Activated CD4-positive, alpha-beta T cell treated with anti-CD3 and anti-CD28 coated beads, Interleukin-2, Interleukin-6, amounts not matched to agents 100 ng/mL and 50 ng/mL, durations not matched to agents 16 hours and 8 hours (primary cell): ENCODE results near the gene DNASE1L3.

Source experiments
- DNase-seq: peaks from one replicate; pipeline ENCODE4 v3.0.0-alpha.2; 2020

Gene DNASE1L3

DNA sequence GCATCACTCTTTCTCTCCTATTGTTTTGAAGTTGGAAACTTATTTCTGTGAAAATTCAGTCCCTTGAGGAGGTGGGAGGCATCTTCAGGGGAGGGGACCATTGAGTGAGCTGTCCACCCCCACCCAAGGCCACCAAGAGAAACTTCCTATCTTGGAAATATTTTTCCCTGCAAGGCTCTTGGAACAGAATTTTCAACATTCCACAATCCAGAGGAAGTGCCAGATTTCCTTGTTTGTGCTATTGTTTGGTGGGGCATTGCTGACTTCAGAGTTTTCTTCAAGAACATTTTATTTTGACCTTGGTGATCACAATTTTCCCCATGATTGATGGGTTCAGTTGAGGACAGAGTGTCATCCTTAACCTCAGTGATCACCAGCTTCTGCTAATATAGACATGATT is 12.0 kb downstream of the DNASE1L3 start:
- no peak for DNase-seq

DNA sequence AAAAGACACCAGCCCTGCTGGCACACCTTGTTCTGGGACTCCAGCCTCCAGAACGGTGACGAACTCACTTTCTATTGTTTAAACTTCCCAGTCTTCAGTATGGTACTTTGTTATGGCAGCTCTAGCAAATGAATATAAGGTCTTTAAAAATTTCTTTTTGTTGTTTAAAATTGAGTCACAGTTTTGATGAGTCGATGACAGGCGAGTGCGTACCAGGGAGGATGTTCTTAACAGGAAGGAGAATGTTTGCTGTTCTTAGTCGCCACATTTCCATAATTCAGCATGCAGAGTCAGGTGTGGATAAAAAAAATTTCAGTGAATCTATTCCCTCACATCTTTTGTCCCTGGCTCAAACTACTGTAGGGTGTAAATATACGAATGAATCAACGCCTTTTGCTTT is 12.4 kb downstream of the DNASE1L3 start:
- DNase-seq, result no peak

DNA sequence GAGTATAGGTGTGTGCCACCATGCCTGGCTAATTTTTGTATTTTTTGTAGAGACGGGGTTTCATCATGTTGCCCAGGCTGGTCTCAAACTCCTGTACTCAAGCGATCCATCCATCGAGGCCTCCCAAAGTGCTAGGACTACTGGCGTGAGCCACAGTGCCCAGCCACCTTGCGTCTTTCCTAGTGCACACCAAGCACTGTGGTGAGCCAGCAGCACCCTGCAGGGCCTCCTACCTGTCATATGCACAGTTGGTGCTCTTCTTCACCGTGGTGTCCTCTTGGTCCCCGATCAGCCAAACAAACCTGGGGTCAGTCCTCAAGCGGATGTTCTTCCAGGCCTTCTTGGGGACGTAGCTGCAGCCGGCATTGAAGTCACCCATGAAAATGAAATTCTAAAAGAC is 13.2 kb downstream of the DNASE1L3 start:
- no peak for DNase-seq

DNA sequence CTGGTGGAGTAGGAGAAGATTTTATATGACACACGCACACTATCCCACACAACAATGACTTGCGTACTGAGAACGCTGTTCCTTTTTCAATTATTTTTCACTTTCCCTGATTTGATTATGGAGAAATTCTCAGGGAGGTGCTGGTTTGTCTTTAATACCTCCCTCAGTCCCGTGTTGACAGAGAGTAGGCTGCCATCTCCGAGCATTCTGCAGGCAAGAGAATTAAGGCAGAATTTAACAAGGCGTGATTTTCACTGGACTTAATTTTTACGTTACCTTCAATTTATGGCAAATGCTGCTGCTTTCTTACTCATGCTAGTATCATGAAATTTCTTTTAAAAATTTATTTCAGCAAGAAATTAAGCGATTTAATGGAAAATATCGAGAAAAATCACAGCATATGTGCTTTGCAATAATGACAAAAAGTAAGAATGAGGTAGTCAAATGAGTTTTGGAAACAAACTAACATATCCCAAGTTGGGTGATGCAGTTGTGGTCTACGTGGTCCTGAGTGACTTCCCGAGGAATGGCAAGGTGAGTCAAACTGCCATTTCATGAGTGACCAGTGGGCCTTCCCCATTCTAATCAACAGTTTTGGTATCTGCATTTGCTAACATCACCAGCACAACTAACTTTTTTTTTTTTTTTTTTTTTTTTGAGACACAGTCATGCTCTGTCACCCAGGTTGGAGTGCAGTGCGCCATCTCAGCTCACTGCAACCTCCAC is 16.9 kb downstream of the DNASE1L3 start:
- no peak for DNase-seq

DNA sequence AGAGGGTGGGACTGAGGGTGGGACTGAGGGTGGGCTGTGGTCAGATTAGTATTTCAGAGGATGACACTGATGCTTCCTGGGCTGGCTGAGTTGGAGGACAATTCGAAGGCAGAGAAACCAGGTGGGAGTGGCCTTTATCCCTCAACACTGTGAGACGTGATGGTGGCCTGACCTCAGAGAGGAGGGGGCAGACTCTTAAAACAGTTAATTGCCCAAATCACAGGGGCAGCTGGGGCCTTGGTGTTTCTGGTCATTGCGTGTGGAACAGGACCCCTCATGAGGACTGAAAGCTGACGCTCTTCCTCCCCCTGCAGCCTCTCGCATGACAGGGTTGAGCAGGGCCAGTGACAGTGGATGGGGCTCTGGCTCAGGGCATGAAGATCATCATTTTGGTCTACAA is 18.7 kb downstream of the DNASE1L3 start:
- no peak for DNase-seq

DNA sequence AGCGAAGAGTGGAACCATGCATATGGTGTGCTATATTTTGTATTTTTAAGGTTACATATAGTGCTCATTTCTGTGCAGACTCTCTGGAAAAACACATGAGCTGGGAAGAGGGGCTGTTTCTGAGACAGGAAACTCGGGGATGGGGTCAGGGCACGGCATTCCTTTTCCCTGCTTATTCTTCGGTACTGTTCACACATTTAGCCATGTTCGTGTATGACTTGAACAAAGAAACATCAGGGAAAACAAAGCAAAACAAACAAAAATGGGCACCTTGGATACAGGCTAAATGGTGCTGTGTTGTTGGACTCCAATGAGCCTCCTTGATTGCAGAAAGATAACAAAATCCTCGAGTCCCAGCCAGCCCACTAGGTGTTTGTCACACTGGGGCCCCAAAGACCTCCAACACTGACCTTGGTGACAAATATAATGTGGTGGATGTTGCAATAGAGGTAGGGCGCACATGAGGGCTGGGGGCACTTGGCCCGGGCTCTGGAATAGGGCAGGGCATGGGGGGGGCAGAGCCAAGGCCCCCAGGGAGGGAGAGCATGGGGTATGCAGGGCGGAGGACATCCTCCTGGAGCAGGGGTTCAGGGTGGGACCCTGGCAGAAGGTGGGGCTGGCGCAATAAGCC is 19.3 kb downstream of the DNASE1L3 start:
- no peak for DNase-seq

DNA sequence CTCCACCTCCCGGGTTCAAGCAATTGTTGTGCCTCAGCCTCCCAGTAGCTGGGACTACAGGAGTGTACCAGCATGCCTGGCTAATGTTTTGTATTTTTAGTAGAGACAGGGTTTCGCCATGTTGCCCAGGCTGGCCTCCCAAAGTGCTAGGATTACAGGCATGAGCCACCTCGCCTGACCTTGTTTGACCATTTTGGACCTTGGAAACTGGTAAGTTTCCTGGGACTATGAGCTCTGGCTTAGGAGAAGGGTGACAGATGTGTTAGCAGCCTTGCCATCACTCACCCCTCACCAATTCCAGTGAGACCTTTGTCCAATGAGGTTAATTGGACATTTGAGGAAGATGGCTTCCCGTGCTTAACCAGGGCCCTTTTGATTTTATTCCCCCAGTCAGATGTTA is 19.9 kb downstream of the DNASE1L3 start:
- no peak for DNase-seq

DNA sequence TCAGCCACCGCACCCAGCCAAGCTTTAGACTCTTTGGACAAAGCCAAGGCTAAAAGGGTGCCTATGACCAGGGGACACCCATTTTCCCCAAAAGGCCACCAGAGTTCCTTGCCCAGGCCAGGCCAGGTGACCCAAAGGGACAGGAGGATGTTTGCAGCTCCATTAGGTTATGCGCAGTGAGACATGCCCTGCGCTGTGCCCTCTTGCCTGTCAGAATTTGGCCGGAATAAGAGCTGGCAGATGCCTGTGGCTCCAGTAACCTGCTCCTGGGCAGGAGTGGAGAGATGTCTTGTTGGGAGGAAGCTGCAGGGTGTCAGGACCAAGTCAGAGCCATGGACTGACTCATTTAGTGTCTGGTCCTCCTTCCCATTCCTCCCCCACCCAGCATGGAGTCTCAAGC is 20.5 kb downstream of the DNASE1L3 start:
- DNase-seq, result no peak

DNA sequence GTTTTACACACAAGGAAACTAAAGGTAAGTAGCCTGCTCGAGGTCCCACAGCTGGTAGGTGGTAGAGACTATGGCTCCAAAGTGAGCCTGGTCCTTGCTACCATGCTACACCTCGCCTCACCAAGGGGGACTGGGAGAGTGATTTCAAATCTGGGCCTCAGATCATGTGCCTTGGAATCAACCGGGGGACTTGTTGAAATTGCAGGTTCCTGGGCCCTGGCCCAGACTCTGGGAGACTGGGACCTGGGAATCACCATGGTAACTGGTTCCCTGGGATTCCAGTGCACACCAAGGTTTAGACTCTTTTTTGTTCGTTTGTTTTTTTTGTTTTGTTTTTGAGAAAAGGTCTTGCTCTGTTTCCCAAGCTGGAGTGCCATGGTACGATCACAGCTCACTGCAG is 21.1 kb downstream of the DNASE1L3 start:
- DNase-seq, result no peak

DNA sequence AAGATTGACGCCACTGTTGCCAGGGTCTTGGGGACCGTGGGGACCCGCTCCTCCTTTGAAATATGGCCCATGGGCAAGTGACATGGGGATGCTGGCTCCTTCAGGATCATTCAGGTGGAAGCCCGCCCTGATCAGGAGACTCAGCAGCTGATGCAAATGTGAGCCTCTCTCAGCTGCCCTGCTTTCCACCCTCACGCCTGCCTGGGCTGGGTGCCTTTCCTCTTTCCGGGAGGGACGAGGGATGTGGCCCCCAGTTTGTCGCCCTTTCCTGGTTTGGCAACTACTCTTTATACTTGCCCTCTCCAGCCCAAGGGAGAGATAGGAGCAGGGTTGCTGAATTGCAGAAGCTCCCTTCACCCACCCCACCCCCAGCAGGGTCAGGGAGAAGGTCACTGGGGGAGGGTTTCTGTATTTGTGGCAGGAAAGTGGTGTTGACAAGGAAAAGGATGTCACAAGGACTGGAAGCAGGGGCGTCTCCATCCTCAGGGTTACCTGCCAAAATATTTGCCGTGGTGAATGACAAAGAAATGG is 21.8 kb downstream of the DNASE1L3 start:
- DNase-seq, result no peak

DNA sequence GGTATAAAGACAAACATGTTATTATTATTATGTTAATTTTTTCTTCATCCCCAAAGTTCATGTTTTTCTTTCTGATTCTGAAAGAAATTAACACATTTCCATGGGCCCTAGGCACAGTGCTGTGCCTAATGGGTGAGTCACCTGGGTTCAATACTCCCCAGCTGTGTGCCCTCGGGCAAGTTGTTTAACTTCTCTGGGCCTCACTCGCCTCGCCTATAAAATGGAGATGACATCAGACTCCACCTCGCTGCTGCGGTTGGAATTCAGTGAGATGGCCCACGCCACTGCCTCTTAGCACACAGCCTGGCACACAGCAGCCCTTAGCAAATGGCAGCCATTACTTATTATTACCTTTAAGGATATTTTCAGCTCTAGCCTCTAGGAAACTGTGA is 22.6 kb downstream of the DNASE1L3 start:
- DNase-seq, result no peak

DNA sequence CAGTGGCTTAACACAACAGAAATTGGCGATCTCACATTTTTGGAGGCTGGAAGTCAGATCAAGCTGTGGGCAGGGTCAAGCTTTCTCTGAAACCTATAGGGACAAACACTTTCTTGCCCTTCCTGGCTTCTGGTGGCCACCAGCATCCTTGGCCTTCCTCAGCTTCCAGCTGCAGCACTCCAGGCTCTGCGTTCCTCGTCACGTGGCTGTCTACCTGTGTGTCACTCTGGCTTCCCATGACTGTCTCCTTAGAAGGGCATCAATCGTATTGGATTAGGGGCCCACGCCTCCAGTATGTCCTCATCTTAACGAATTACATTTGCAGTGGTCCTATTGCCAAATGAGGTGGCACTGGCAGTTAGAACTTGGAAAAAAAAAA is 25.8 kb downstream of the DNASE1L3 start:
- DNase-seq, result no peak

DNA sequence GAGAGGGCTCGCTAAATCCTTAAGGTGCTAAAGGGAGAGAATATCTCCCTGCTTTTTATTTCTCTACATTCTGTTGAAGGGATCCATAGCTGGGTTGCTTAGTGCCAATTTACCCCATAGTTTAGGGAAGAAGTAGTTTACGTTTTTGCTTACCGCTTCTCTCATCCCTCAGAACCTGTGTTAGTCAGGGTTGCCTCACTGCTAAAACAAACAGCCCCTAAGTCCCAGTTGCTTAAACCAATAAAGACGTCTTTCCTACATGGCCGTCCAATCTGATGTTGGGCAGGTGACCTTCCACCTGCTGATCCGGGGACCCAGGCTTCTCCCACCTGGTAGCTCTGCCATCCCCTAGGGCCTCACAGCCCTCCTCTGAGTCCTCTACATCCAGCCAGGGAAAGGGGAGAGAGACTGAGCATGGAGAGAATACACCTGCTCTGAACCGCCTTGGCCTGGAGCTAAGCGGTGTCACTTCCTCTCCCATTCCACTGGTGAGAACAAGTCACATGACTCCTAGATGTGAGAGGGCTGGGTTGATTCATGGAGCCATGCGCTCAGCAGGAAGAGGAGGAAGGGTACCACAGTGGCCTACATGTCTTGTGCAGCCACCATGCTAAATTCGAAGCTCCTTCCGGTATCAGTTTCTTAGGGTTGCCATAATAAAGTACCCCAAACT is 26.3 kb downstream of the DNASE1L3 start:
- no peak for DNase-seq

DNA sequence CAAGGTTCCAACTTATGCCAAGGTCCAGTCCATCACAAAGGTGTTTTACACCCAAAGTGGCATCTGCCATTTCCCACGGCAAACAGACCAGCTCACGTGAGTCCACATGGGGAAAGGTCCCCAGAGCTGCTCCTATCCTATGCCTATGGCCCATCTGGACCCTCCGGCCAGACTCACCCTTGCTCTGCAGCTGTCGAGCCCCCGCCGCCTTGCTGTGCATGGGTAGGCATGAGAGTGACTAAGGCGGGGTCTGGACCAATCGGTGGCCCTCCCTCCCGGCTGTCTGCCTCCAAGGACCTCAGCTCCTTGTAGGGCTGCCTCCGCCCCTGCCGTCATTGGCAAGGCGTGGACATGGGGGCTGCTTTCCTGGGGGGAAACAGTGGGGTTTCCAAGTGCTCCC is 26.9 kb downstream of the DNASE1L3 start:
- no peak for DNase-seq

DNA sequence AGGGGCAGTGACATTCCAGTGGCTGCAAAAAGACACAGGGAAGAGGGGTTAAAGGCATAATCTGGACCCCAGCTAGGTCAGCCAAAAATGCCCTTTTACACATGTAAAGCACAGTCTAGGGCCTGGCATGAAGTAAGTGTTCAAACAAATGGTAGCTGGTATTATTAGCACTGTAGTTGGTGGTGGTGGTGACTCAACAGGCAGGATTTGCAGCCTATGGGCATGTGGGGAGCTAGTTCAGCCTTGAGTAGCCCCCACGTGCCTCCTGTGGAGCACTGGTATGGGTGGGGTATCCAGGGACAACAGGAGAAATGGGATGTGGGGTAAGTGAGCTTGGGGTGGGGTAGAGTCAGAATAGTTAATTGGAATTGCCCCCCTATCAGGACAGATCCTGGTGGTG is 27.6 kb downstream of the DNASE1L3 start:
- no peak for DNase-seq

DNA sequence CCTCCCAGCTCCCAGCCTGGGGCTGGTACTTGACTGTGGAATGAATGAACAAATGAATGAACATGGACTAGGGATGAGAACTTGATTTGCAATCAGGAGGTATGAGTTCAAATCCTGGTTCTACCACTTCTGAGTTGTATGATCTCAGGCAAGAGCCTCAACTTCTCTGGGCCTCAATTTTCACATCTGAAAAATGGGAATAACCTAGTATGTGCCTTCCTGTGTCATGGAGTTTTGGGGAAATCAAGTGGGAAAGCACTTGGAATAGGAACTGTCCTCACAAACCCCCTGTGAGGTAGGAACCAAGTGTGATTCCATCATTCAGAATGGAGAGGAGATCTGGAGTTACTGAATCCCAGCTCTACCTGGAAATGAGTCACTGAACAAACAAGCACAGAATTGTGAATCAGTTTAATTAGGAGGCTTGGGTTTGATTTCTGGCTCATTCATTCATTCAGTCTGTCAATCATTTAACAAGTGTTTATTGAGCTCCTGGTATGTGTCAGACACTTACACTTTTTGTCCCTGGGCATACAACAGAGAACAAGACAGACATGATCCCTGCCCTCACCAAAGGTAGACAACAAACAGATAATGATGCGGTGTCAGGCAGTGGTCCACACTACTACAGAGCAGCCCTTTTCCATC is 29.7 kb downstream of the DNASE1L3 start:
- no peak for DNase-seq

DNA sequence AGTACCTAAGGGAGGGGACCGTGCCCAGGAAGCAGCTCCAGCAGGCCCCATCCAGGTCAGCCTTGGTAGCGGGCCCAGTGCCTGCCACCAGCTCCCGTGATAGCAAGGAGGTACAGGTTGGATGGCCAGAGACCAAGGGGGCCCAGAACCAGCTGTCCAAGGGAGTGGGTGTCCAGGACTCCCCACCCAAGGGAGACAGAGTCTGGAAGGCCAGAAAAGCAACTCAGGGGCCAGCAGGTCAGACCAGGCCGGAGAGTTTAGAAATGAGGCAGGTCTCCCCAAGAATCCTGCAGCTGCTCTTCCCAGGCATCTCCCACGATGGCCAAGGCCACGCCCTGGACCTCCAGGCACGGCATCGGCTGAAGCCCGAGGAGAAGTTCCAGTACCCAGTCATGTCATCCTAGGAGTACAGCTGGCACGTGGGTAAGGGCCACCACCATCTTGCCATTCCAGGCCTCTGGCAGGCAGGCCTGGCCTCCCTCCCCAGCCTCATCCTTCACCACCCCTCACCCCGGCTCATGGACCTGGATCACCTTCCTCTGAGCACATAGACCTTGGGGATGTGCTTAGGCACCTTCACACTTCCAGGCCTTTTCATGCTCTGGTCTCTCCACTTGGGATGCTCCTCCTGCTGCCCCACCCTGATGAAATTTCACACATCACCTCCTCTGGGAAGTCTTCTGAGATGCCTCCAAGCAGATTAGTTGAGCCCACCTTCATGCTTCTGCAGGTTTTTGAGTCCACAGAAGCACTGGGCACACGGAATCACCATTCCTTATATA is 30.5 kb downstream of the DNASE1L3 start:
- DNase-seq, result no peak

DNA sequence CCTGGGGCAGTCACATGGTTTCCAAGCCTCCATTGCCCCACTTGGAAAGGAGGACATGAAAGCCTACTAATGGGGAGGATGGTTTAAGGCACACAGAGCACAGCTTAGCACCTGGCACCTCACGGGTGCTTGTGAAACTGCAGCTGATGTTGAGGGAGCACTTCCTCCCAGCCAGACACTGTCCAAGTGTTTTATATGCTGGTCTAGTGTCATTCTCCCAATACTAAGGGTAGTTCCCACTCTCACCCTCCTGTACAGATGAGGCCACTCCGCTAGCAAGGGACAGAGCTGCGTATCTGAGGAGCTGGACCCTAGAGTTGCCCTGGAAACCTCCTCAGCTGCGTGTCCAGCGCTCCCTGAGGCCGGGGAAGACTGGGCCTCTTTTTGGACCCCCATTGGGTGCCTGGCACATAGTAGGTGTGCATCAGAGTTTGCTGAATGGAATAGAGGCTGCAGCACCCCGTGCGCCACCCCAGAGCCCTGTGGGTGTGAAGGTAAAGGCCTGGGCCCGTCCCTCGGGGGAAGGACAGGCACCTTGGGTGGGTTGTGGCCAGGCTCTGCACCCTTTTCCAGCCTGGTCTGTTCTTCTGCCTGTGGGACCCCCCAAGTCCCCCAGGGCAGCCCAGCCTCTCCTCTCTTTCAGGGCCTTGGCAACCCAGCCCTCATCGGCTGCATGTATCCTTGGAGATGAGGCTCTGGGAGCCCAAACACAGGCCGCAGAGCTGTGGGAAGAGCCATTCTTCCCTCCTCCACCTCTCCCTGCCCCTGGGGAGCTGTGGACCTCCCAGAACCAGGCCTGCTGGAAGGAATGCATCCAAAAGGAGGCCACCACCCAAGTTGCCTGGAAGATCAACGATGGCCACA is 31.3 kb downstream of the DNASE1L3 start:
- no peak for DNase-seq

DNA sequence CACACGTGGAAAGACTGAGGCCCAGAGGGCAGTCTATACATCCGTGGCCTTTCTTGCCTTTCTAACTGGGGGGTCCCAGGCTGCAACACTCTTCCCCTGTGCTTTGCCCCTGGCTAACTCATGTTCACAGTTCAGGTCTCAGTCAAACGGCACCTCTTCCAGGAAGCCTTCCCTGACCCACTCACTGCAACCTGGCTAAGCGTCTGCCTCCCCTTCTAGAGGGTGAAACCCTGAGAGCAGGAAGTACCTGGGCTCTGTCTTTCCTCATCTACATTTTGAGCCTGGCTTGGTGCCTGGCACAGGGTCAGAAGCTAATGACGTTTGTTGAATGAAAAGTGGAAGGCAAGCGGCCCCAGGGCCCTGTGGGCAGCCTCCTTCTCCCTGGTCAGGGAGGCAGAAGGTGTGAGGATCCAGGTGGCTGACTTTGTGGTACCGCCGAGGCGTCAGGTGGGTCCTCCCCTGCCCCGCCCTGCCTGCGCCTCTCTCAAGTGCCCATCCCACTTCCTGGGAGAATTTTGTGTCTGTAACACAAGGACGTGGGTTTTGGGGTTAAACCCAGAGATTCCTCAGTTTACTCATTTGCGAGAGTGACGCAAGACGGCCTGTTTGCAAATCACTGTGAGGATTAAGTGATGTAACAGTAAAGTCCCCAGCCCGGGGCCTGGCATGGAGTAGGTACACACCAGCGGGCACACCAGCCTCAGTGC is 32.1 kb downstream of the DNASE1L3 start:
- peak; percentile 56 for DNase-seq

DNA sequence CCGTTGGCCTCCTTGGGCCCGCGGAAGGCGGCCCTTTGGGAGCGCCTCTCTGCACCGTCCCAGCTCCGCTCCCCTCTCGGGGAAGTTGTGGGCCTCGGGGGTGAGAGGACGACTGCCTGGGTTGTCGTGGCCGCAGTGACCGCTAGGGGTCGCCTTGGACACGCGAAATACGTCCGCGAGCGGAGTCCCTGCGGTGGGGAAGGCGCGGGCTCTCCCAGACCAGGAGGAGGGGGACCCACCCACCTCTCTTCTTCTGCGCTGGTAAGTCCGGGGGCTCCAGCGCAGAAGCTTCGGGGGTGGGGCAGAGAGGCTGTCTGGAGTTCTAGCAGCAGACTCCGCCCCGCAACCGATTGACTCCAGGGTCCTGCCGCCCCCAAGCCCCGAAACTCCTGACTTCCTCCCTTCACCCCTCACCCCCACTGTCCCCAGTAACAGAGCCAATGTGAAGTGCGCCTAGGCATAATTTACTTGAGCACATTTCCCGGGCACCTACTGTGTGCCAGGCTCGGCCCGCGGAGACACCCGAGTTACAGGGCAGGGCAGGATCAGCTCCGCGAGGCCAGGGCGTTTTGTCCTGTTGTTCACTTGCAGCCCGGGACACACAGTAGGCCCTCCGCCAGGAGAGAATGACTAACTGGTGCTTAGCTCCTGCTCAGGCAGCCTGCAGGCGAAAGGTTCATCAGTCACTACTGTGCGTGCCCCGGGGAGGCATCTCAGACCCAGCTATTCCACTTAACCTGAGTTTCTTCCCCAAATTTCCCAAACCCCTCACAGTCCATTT is 32.8 kb downstream of the DNASE1L3 start:
- DNase-seq, result peak; percentile 94
